Fibroblast of the conjunctiva (primary cell): ENCODE results near the gene GLCCI1.

Experiments used
- DNase-seq: peaks from one replicate; pipeline ENCODE4 v3.0.0-alpha.2; 2010; ENCODE audit warnings: low read depth

GLCCI1 gene

DNA sequence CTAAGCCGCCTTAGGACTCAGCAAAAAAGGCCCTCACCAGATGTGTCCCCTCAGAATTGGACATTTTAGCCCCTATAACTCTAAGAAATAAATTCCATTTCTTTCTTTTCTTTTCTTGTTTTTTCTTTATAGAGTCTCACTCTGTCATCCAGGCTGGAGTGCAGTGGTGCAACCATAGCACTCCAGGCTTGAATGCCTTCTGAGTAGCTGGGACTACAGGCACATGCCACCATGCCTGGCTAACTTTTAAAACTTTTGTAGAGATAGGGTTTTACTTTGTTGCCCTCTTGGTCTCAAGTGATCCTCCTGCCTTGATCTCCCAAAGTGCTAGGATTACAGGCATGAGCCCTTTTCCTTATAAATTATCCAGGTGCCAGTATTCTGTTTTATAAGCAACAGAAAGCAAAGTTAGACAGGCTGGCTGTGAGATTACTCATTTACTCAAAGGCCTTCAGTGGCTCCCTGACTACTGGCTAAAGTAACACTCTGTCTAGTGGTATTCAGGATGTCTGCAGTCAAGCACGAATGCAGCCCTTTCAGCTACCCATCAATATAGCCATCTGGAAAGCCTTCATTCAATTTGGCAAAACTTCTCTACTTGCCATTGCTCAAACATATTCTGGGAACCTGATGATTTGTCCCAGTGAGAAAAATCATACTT, 164.7 kb downstream of the GLCCI1 start:
- DNase-seq = no peak

DNA sequence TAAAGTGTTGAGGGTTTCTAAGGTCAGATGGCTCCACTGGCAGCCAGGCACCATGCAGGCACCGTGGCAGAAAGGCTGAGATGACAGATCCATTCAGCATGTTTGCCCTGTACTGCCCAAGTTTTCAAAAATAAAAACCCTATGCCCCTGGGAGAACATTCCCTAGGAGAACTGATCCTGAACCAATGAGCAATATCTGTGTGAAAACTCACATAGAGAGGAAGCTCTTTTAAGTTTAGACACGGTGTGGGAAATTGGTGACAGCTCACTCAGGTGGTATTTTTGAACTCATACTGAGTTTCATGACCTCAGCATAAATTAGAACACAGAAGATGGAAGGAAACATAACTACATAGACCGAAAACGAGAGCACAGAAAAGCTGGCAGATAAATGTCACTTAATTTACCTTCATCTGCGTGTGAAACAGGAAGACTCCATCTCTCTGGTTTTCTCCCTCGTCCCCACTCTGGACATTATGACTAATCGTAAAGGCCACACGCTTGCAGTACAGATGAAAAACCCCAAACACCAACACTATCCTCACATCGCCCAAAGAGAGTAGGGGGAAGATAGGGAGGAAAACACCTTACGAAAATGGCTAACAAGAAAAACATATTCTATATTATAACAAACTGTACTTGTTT, 165.6 kb downstream of the GLCCI1 start:
- DNase-seq = no peak

DNA sequence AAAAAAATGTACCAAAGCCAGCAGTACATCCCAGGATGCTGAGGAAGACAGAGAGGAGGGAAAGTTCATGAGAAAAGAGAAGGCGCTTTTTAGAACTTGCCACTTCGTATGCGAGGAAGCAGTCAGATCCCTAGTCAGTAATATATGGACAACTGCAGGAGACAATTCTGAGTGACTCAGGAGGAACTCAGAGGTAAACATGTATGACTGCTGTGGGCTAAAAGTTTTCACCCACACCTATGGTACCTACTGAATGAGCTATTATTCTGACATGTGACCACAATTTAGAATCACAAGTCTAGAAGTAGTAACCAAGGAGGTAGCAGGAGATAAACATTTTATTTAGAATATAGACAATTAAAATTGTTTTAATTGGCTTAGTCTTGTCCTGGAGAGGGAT, 166.8 kb downstream of the GLCCI1 start:
- DNase-seq = no peak

DNA sequence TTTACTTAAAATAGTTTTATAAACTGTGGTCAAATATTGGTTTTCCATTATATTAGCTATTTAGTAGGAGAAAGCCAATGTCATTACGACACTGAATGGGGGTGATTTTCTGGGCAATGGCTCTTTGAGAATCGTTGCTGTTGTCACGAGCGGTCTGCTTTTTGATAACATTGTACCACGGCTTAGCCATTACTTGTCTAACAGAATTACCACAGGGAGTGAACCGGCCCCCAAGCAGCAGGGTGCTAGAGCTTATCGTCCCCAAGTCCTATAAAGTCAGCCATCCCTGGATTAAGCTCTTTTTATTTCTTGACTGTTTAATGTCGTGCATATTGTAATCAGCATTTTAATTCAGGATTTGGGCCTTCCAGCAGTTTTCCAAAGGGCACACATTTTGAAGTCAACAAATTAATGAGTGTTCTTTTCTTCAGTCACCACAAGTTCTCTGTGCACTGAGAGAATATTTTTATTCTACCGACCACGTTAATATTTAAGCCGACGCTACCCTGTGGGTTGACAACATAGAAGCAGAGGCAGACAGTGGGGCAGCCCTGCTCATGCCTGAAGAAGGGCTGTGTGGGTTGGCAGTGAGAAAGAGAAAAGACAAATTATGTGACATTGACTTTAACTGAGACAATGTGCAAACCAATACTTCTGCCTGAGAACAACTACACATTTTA, 167.6 kb downstream of the GLCCI1 start:
- no peak for DNase-seq
